ENCODE data around the gene HNRNPUL1.

DNA sequence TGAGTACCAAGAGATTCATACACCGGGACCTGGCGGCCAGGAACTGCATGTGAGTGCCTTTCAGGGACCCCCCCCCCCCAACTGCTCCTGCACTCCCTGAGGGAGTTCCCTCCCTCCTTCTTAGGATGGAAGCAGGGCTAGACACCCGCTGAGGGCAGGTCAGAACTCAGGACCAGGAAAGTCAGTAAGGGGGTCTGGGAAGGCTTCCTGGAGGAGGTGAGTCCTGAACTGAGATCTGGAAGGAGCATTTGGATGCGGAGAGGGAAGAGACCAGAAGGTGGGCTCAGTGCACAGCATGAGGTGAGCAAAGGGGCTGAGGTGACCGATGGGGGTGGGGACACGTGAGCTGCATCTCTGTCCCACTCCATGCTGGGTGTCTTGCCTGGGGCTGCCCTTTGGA lies 10.5 kb upstream of the HNRNPUL1 start:
- TF ChIP-seq CTCF (conservative IDR thresholded peaks at IDR 0.05) = no peak
- TF ChIP-seq ZFX (IDR thresholded peaks at IDR 0.05) = no peak

All from C4-2B (cell line).